SU-DHL-6 (cell line): ENCODE measurements around the gene CIRBP.

Experiments used
- EZH2phosphoT487 ChIP-seq: fragments of 200-600 bp; sonication (generic), shearing (Covaris generic); conservative IDR thresholded peaks from 2 replicates; pipeline ENCODE4 v1.6.1; 2018; ENCODE audit warnings: mild to moderate bottlenecking, antibody characterized with exemption, low read length, moderate library complexity, mixed read lengths
- TF ChIP-seq, protein P1 (sequence below): fragments of 200-600 bp; sonication (generic); IDR thresholded peaks from one replicate; pipeline ENCODE4 v1.5.1; 2017; ENCODE audit warnings: antibody characterized with exemption, mild to moderate bottlenecking, low read length, moderate library complexity; ENCODE audit not compliant: insufficient read depth, poor library complexity, severe bottlenecking

DNA sequence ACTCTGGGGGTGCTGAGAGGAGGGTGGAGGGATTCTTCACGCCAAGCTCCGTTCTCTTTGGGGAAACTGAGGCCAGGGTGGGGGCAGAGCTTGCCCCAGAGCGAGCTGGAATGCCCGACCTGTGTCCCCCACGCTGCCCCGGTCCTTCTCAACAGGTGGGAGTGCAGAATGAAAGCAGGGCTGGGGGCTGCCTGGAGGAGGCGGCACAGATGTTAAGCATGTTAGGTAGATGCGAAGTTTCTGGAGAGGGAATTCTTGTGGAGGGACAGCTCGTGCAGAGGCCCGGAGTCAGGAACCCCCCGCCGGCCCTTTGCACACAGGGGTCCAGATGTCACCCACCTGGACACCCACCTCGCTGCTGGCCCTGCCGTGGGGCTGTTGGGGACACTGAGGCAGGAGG is 25.6 kb downstream of the CIRBP start:
- TF ChIP-seq EZH2phosphoT487, result no peak
- TF ChIP-seq, protein P1, sequence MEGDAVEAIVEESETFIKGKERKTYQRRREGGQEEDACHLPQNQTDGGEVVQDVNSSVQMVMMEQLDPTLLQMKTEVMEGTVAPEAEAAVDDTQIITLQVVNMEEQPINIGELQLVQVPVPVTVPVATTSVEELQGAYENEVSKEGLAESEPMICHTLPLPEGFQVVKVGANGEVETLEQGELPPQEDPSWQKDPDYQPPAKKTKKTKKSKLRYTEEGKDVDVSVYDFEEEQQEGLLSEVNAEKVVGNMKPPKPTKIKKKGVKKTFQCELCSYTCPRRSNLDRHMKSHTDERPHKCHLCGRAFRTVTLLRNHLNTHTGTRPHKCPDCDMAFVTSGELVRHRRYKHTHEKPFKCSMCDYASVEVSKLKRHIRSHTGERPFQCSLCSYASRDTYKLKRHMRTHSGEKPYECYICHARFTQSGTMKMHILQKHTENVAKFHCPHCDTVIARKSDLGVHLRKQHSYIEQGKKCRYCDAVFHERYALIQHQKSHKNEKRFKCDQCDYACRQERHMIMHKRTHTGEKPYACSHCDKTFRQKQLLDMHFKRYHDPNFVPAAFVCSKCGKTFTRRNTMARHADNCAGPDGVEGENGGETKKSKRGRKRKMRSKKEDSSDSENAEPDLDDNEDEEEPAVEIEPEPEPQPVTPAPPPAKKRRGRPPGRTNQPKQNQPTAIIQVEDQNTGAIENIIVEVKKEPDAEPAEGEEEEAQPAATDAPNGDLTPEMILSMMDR, result no peak
